ENCODE results near the gene KLHL3. TPM values are rescaled to one million over a fixed set of nuclear protein-coding genes. Genes with fewer than 3 reads are reported as not detected.

Gene KLHL3
- total RNA-seq, 1 experiment from 2014 or later = 15.7 TPM

GRCh38 chr5:137724251-137724650 is 11.6 kb downstream of the KLHL3 start (continued):
- TF ChIP-seq GRHL2 (CRISPR knock-in tag; IDR thresholded peaks at IDR 0.05; ENCODE audit: insufficient replicate concordance, severe bottlenecking) = no peak
- TF ChIP-seq CBFB (CRISPR knock-in tag; IDR thresholded peaks at IDR 0.05; ENCODE audit: low read depth) = no peak
- TF ChIP-seq AFF4 (CRISPR knock-in tag; IDR thresholded peaks at IDR 0.05; ENCODE audit: borderline replicate concordance) = no peak
- no peak for TF ChIP-seq ATF3 (CRISPR knock-in tag; conservative IDR thresholded peaks at IDR 0.05)

GRCh38 chr5:137718611-137719010 is 17.3 kb downstream of the KLHL3 start:
- Mint-ChIP-seq H3K27me3 (ENCODE audit: low read depth) (no peaks in the 10 kb centered on the region), H3K4me3 (no peak overlapping the region), H3K4me1 (peaks cover 3% of the 10 kb centered on the region; the same call in 1 of the 2 replicates), H3K36me3 (peaks cover 26% of the 10 kb centered on the region), H3K27ac (no peak overlapping the region), H3K9me3 (peaks cover 14% of the 10 kb centered on the region)
- POLR2A ChIA-PET = interaction anchor here (1.0 kb wide), 1 partner anchor 14 kb away, joined by 3 read pairs; no protein-coding TSS in a partner anchor
- DNase-seq (ENCODE audit: low spot score) (no peak), ATAC-seq (no peak)
- CTCF ChIA-PET = interaction anchor here (1.3 kb wide), 1 partner anchor 10 kb away, joined by 3 read pairs; no protein-coding TSS in a partner anchor
- no peak for TF ChIP-seq E2F5 (CRISPR knock-in tag; IDR thresholded peaks at IDR 0.05)
- TF ChIP-seq FOXK1 (CRISPR knock-in tag; IDR thresholded peaks at IDR 0.05) = no peak
- TF ChIP-seq ZNF512 (CRISPR knock-in tag; IDR thresholded peaks at IDR 0.05; ENCODE audit: borderline replicate concordance) = no peak
- no peak for TF ChIP-seq ZNF425 (CRISPR knock-in tag; conservative IDR thresholded peaks at IDR 0.05)
- TF ChIP-seq ZNF263 (CRISPR knock-in tag; IDR thresholded peaks at IDR 0.05; ENCODE audit: low read depth) = no peak
- no peak for TF ChIP-seq MXD4 (CRISPR knock-in tag; IDR thresholded peaks at IDR 0.05; ENCODE audit: borderline replicate concordance)
- no peak for TF ChIP-seq PRDM15 (CRISPR knock-in tag; IDR thresholded peaks at IDR 0.05)
- no peak for TF ChIP-seq TEAD4 (CRISPR knock-in tag; IDR thresholded peaks at IDR 0.05)
- TF ChIP-seq SMAD3 (CRISPR knock-in tag; IDR thresholded peaks at IDR 0.05; ENCODE audit: borderline replicate concordance) = no peak
- no peak for TF ChIP-seq SOX15 (CRISPR knock-in tag; IDR thresholded peaks at IDR 0.05)
- TF ChIP-seq MLX (CRISPR knock-in tag; IDR thresholded peaks at IDR 0.05) = no peak
- TF ChIP-seq ZBTB43 (CRISPR knock-in tag; IDR thresholded peaks at IDR 0.05) = no peak
- TF ChIP-seq CREM (CRISPR knock-in tag; IDR thresholded peaks at IDR 0.05) = no peak
